WTC11 (cell line): ENCODE results near the gene TBCEL. TPM values are rescaled to one million over a fixed set of nuclear protein-coding genes. Genes with fewer than 3 reads are reported as not detected.

ENCODE experiments used
- ATAC-seq: fragments of 200-7000 bp; cut with Tn5 transposase; 2 replicates; pipeline ENCODE4 v1.10.0; 2021; ENCODE audit warnings: mild to moderate bottlenecking, moderate library complexity
- CTCF ChIA-PET: fragments of 300-600 bp; sonication (Branson Sonifier 250); formaldehyde crosslinking; loops from one replicate; lab custom pipeline; 2021; ENCODE audit warnings: antibody characterized with exemption; lab: Charles Lee
- POLR2A ChIA-PET: fragments of 350-600 bp; sonication (Branson Sonifier 250); formaldehyde crosslinking; loops from one replicate; lab custom pipeline; 2021; ENCODE audit warnings: antibody characterized with exemption; lab: Charles Lee
- DNase-seq: peaks from one replicate; pipeline ENCODE4 v3.0.0; 2021; ENCODE audit warnings: low spot score
- H3K27ac Mint-ChIP-seq: 2 replicates; pipeline ENCODE4 v1.8.0; 2021; ENCODE audit warnings: mixed read lengths
- H3K27me3 Mint-ChIP-seq: 2 replicates; pipeline ENCODE4 v1.8.0; 2021; ENCODE audit warnings: low read depth, mild to moderate bottlenecking, moderate library complexity, mixed read lengths
- H3K36me3 Mint-ChIP-seq: 2 replicates; pipeline ENCODE4 v1.8.0; 2021; ENCODE audit warnings: mixed read lengths
- H3K4me1 Mint-ChIP-seq: 2 replicates; pipeline ENCODE4 v1.8.0; 2022; ENCODE audit warnings: mixed read lengths
- H3K4me3 Mint-ChIP-seq: 2 replicates; pipeline ENCODE4 v1.8.0; 2021; ENCODE audit warnings: mild to moderate bottlenecking, moderate library complexity, mixed read lengths
- H3K9me3 Mint-ChIP-seq: 2 replicates; pipeline ENCODE4 v1.8.0; 2021; ENCODE audit warnings: mixed read lengths
- E2F1 ChIP-seq: sonication (generic); formaldehyde crosslinking; IDR thresholded peaks from 2 replicates; pipeline ENCODE4 v1.8.0; 2022; ENCODE audit warnings: mild to moderate bottlenecking, missing genetic modification reagents
- E2F5 ChIP-seq: sonication (generic); formaldehyde crosslinking; IDR thresholded peaks from 2 replicates; pipeline ENCODE4 v1.8.1; 2022; ENCODE audit warnings: mild to moderate bottlenecking, moderate library complexity, missing genetic modification reagents
- FOXJ3 ChIP-seq: sonication (generic); formaldehyde crosslinking; IDR thresholded peaks from 2 replicates; pipeline ENCODE4 v1.9.0; 2021; ENCODE audit warnings: missing genetic modification reagents, mild to moderate bottlenecking, borderline replicate concordance
- FOXK1 ChIP-seq: sonication (generic); formaldehyde crosslinking; IDR thresholded peaks from 2 replicates; pipeline ENCODE4 v1.8.0; 2022; ENCODE audit warnings: mild to moderate bottlenecking, moderate library complexity, missing genetic modification reagents
- GABPB1 ChIP-seq: sonication (generic); formaldehyde crosslinking; IDR thresholded peaks from 2 replicates; pipeline ENCODE4 v1.8.1; 2023; ENCODE audit warnings: mild to moderate bottlenecking, missing genetic modification reagents
- GRHL2 ChIP-seq: fragments of 250-450 bp; sonication (Bioruptor Pico); IDR thresholded peaks from 2 replicates; pipeline ENCODE4 v1.8.0; 2022; ENCODE audit warnings: mild to moderate bottlenecking, moderate library complexity; ENCODE audit not compliant: insufficient replicate concordance, severe bottlenecking
- HMGA2 ChIP-seq: fragments of 250-450 bp; sonication (Bioruptor Pico); IDR thresholded peaks from 2 replicates; pipeline ENCODE4 v1.4.0; 2021; ENCODE audit warnings: mild to moderate bottlenecking, moderate library complexity
- IRF2 ChIP-seq: sonication (generic); formaldehyde crosslinking; IDR thresholded peaks from 2 replicates; pipeline ENCODE4 v1.8.0; 2022; ENCODE audit warnings: low read depth, missing genetic modification reagents, borderline replicate concordance
- JUN ChIP-seq: sonication (generic); formaldehyde crosslinking; IDR thresholded peaks from 2 replicates; pipeline ENCODE4 v1.8.0; 2023; ENCODE audit warnings: mild to moderate bottlenecking, missing genetic modification reagents
- MLX ChIP-seq: sonication (generic); formaldehyde crosslinking; IDR thresholded peaks from 2 replicates; pipeline ENCODE4 v1.8.1; 2023; ENCODE audit warnings: mild to moderate bottlenecking, missing genetic modification reagents, moderate library complexity
- NFE2L1 ChIP-seq: sonication (generic); formaldehyde crosslinking; IDR thresholded peaks from 2 replicates; pipeline ENCODE4 v1.8.1; 2023; ENCODE audit warnings: missing genetic modification reagents
- NFYB ChIP-seq: sonication (generic); formaldehyde crosslinking; conservative IDR thresholded peaks from 2 replicates; pipeline ENCODE4 v1.8.0; 2022; ENCODE audit warnings: low read depth, missing genetic modification reagents
- NR3C1 ChIP-seq: sonication (generic); formaldehyde crosslinking; conservative IDR thresholded peaks from 2 replicates; pipeline ENCODE4 v1.8.1; 2023; ENCODE audit warnings: low read depth, mild to moderate bottlenecking, missing genetic modification reagents
- PREB ChIP-seq: sonication (generic); formaldehyde crosslinking; IDR thresholded peaks from 2 replicates; pipeline ENCODE4 v1.8.1; 2022; ENCODE audit warnings: mild to moderate bottlenecking, missing genetic modification reagents, moderate library complexity, borderline replicate concordance
- RORB ChIP-seq: fragments of 250-450 bp; sonication (Bioruptor Pico); IDR thresholded peaks from 2 replicates; pipeline ENCODE4 v1.9.0; 2021; ENCODE audit warnings: mild to moderate bottlenecking
- SMAD4 ChIP-seq: sonication (generic); formaldehyde crosslinking; IDR thresholded peaks from 2 replicates; pipeline ENCODE4 v1.8.0; 2022; ENCODE audit warnings: mild to moderate bottlenecking, missing genetic modification reagents
- STAT6 ChIP-seq: sonication (generic); formaldehyde crosslinking; conservative IDR thresholded peaks from 2 replicates; pipeline ENCODE4 v1.8.1; 2023; ENCODE audit warnings: mild to moderate bottlenecking, low read depth, missing genetic modification reagents, moderate library complexity
- TP53 ChIP-seq: sonication (generic); formaldehyde crosslinking; IDR thresholded peaks from 2 replicates; pipeline ENCODE4 v1.8.1; 2023; ENCODE audit warnings: mild to moderate bottlenecking, missing genetic modification reagents
- ZBTB21 ChIP-seq: sonication (generic); formaldehyde crosslinking; IDR thresholded peaks from 2 replicates; pipeline ENCODE4 v1.8.1; 2023; ENCODE audit warnings: mild to moderate bottlenecking, missing genetic modification reagents, borderline replicate concordance
- ZBTB43 ChIP-seq: sonication (generic); formaldehyde crosslinking; IDR thresholded peaks from 2 replicates; pipeline ENCODE4 v1.8.1; 2023; ENCODE audit warnings: mild to moderate bottlenecking, missing genetic modification reagents
- ZNF263 ChIP-seq: sonication (generic); formaldehyde crosslinking; IDR thresholded peaks from 2 replicates; pipeline ENCODE4 v1.8.1; 2022; ENCODE audit warnings: low read depth, mild to moderate bottlenecking, moderate library complexity, missing genetic modification reagents
- ZNF396 ChIP-seq: fragments of 250-450 bp; sonication (Bioruptor Pico); IDR thresholded peaks from 2 replicates; pipeline ENCODE4 v1.8.0; 2021; ENCODE audit warnings: mild to moderate bottlenecking, moderate library complexity, borderline replicate concordance
- ZNF416 ChIP-seq: fragments of 250-450 bp; sonication (Bioruptor Pico); IDR thresholded peaks from 2 replicates; pipeline ENCODE4 v1.9.0; 2021; ENCODE audit warnings: mild to moderate bottlenecking, inconsistent platforms
- ZNF423 ChIP-seq: fragments of 250-450 bp; sonication (Bioruptor Pico); IDR thresholded peaks from 2 replicates; pipeline ENCODE4 v2.1.2; 2022; ENCODE audit warnings: mild to moderate bottlenecking, moderate library complexity
- ZNF671 ChIP-seq: fragments of 250-450 bp; sonication (Bioruptor Pico); IDR thresholded peaks from 2 replicates; pipeline ENCODE4 v1.8.0; 2021; ENCODE audit warnings: mild to moderate bottlenecking
- ZSCAN18 ChIP-seq: fragments of 250-450 bp; sonication (Bioruptor Pico); IDR thresholded peaks from 2 replicates; pipeline ENCODE4 v2.1.2; 2022; ENCODE audit warnings: mild to moderate bottlenecking, moderate library complexity
- total RNA-seq: library from RNA; stranded (reverse); gene quantifications from 3 replicates; pipeline ENCODE4 v1.2.3, GENCODE V29; 2021

The TBCEL gene
- total RNA-seq, 1 experiment from 2014 or later = 9.5 TPM

GRCh38 chr11:121090145-121090721, 66.3 kb downstream of the TBCEL start:
- DNase-seq (no peak), ATAC-seq (no peak)
- ChIA-PET POLR2A (no interaction called here), CTCF (interaction anchor here (1.5 kb wide), 1 partner anchor 14 kb away, joined by 10 read pairs; no protein-coding TSS in a partner anchor)
- Mint-ChIP-seq H3K9me3 (peaks cover 8% of the 10 kb centered on the region), H3K4me1 (no peaks in the 10 kb centered on the region), H3K36me3 (peaks cover 9% of the 10 kb centered on the region), H3K27ac (no peak overlapping the region), H3K4me3 (no peak overlapping the region), H3K27me3 (no peaks in the 10 kb centered on the region)
- no peak for TF ChIP-seq RORB (CRISPR knock-in tag)
- TF ChIP-seq NFE2L1 = no peak
- no peak for TF ChIP-seq ZNF671
- no peak for TF ChIP-seq E2F5 (CRISPR knock-in tag)
- TF ChIP-seq ZBTB21 (CRISPR knock-in tag) = no peak
- TF ChIP-seq ZNF423 (CRISPR knock-in tag) = no peak
- no peak for TF ChIP-seq GABPB1 (CRISPR knock-in tag)
- TF ChIP-seq NR3C1 (CRISPR knock-in tag) = no peak
- TF ChIP-seq JUN (CRISPR knock-in tag) = no peak
- TF ChIP-seq FOXK1 (CRISPR knock-in tag) = no peak
- no peak for TF ChIP-seq ZBTB43 (CRISPR knock-in tag)
- no peak for TF ChIP-seq NFYB (CRISPR knock-in tag)

GRCh38 chr11:121091492-121092152, 67.7 kb downstream of the TBCEL start:
- TF ChIP-seq PREB (CRISPR knock-in tag) (no peak), ZNF396 (CRISPR knock-in tag) (no peak), ZSCAN18 (CRISPR knock-in tag) (no peak), STAT6 (no peak), FOXJ3 (CRISPR knock-in tag) (no peak), ZNF671 (no peak), MLX (no peak), FOXK1 (CRISPR knock-in tag) (no peak), GRHL2 (CRISPR knock-in tag) (no peak), IRF2 (CRISPR knock-in tag) (no peak), ZBTB21 (CRISPR knock-in tag) (no peak), E2F1 (CRISPR knock-in tag) (no peak), ZNF416 (CRISPR knock-in tag) (no peak), SMAD4 (CRISPR knock-in tag) (no peak), HMGA2 (CRISPR knock-in tag) (no peak), ZNF423 (CRISPR knock-in tag) (no peak), ZNF263 (no peak), TP53 (no peak)
- ATAC-seq (no peak), DNase-seq (no peak)
- H3K4me1 Mint-ChIP-seq = no peaks in the 10 kb centered on the region
- ChIA-PET POLR2A (no interaction called here), CTCF (interaction anchor here (0.8 kb wide), 1 partner anchor 13 kb away, joined by 4 read pairs; no protein-coding TSS in a partner anchor)
- no peak overlapping the region for H3K27ac Mint-ChIP-seq
- peaks cover 8% of the 10 kb centered on the region for H3K36me3 Mint-ChIP-seq
- H3K4me3 Mint-ChIP-seq = no peak overlapping the region
- H3K9me3 Mint-ChIP-seq = peaks cover 8% of the 10 kb centered on the region
- H3K27me3 Mint-ChIP-seq = no peaks in the 10 kb centered on the region
